Upper lobe of left lung (tissue), 6 donors: ENCODE measurements around the gene CHCHD6. TPM values are rescaled to one million over a fixed set of nuclear protein-coding genes. Genes with fewer than 3 reads are reported as not detected.

ENCODE experiments used
- ATAC-seq, 2 donors: fragments of 200-7000 bp; cut with Tn5 transposase; one replicate each; pipeline ENCODE4 v1.9.1; 2022; ENCODE audit warnings: mild to moderate bottlenecking in 2 of 2, moderate library complexity in 2 of 2; ENCODE audit not compliant: low FRiP score in 2 of 2
- DNase-seq, 2 donors: peaks; one replicate each; pipeline ENCODE4 v3.0.0-alpha.2; 2019 to 2020
- H3K27ac ChIP-seq, 4 donors: fragments of 200-600 bp; sonication (generic); one replicate each; pipeline ENCODE4 v1.5.1; 2016 to 2019
- H3K27me3 ChIP-seq, 4 donors: fragments of 200-600 bp; sonication (generic); one replicate each; pipeline ENCODE4 v1.5.1; 2017 to 2019
- H3K36me3 ChIP-seq, 4 donors: fragments of 200-600 bp; sonication (generic); one replicate each; pipeline ENCODE4 v1.5.1; 2016 to 2019
- H3K4me1 ChIP-seq, 4 donors: fragments of 200-600 bp; sonication (generic); one replicate each; pipeline ENCODE4 v1.5.1; 2018 to 2019
- H3K4me3 ChIP-seq, 4 donors: fragments of 200-600 bp; sonication (generic); one replicate each; pipeline ENCODE4 v1.5.1; 2017 to 2019; ENCODE audit warnings: mild to moderate bottlenecking in 2 of 4, moderate library complexity in 1 of 4
- H3K9me3 ChIP-seq, 4 donors: fragments of 200-600 bp; sonication (generic); one replicate each; pipeline ENCODE4 v1.5.1; 2018 to 2019
- EP300 ChIP-seq, 4 donors: sonication (generic); formaldehyde crosslinking; IDR thresholded peaks; one replicate each; pipeline ENCODE4 v1.5.1; 2017; ENCODE audit warnings: antibody characterized with exemption in 4 of 4, control low read depth in 2 of 4
- POLR2A ChIP-seq, 4 donors: fragments of 450-650 bp; IDR thresholded peaks; one replicate each; pipeline ENCODE4 v1.5.1; 2016 to 2017; ENCODE audit warnings: antibody characterized with exemption in 4 of 4, mild to moderate bottlenecking in 2 of 4
- POLR2AphosphoS5 ChIP-seq, 2 donors: sonication (generic); formaldehyde crosslinking; IDR thresholded peaks; one replicate each; pipeline ENCODE4 v1.5.1; 2017; ENCODE audit warnings: antibody characterized with exemption in 2 of 2
- WGBS, 2 donors: methylation state at CpG; one replicate each; pipeline ENCODE4 v1.1.5; 2017 to 2018; 5-methylcytosine and 5-hydroxymethylcytosine counted together
- total RNA-seq, 6 donors: library from RNA; depleted of rRNA in 4 of 6; stranded (reverse); fragments of >200 nt in 4 of 6; gene quantifications; one replicate each; pipeline versions ENCODE4 v1.1.0 to v1.2.1, GENCODE V29; 2016 to 2021
- TF ChIP-seq, protein P1 (sequence below), 6 experiments: fragments of 450-650 bp in 4 of 6; fragments of 200-600 bp in 2 of 6; sonication (generic) in 2 of 6; IDR thresholded peaks; one replicate each; pipeline ENCODE4 v1.5.1; 2016 to 2019; ENCODE audit warnings: antibody characterized with exemption in 6 of 6
- donor health status: DM: no; HTN: no; CAD: no; lungs with moderate emphysema.
- donor health status: DM: no; HTN: yes; CAD: no; lungs with severe emphysema.

Gene CHCHD6
- total RNA-seq, 6 donors from 2014 or later = 16.6 to 35.6 (median 21.8) TPM

- peak overlapping the region; percentile 9 to 55 (median 46) for H3K27ac ChIP-seq
These were observed 48.5 kb downstream of the CHCHD6 start for GRCh38 chr3:126752303-126753190.

DNA sequence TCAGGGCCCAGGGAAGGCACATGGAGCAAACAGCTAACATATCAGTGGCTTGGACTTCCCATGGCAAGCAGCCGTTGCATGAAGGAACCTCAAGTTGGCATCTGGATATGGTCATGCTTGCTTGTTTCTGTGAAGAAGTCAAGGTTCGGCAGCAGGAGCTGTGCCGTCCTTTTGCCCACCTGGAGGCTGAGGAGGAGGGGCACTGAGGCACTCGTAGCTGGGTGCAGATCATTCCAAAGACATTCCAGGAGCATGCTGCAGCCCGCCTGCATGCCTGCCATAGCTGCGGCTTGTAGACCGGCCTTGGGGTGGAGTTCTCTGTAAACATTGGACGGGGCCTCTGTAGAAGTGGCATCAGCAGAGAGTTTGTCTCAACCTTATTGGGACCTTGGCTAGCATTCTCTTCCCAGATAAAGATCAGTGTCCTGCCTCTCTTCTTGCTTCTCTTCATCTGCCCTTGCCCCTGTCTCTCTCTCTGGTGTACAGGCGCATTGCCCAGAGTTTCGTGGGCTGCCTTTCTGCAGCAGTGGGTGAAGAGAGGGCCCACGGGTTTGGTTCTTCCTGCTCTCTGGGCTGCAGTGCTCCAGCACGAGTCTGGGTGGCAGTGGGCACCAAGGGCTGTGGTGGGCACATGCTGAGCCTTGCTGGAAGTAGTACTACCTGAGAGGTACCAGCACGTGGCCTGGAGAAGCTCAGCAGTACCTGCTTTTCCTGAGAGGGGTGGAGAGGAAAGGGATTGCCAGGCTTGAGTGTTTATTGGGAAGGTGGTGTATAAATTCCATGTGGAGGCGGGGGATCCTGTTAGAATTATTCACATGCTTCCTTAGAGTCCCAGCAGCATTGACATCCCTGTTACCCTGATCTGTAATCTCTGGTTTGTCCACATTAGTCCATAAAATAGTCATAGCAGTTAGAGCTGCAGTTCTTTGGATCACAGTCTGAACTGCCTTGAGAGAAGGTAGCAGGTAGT, 49.4 kb downstream of the CHCHD6 start:
- H3K9me3 ChIP-seq = no peaks in the 10 kb centered on the region
- peaks cover 0 to 22% (median 14%) of the 10 kb centered on the region in 4 donors for H3K4me1 ChIP-seq
- ATAC-seq (peak; percentile 42 to 87), DNase-seq (peak; percentile 32 to 58)
- H3K27me3 ChIP-seq = no peaks in the 10 kb centered on the region
- H3K4me3 ChIP-seq = no peak overlapping the region
- 76 to 78% methylated on average over 10 to 14 of the region's 14 CpGs for WGBS, 2 donors
- peak overlapping the region in 3 of 4 donors; percentile 52 to 70 (median 55) for H3K27ac ChIP-seq
- no peaks in the 10 kb centered on the region for H3K36me3 ChIP-seq
- TF ChIP-seq EP300 (IDR thresholded peaks at IDR 0.05) (peak in 1 of 4 donors; percentile 44), POLR2A (IDR thresholded peaks at IDR 0.05) (peak in 1 of 4 donors; percentile 2), POLR2AphosphoS5 (IDR thresholded peaks at IDR 0.05) (peak in 1 of 2 donors; percentile 16)
- TF ChIP-seq, protein P1, sequence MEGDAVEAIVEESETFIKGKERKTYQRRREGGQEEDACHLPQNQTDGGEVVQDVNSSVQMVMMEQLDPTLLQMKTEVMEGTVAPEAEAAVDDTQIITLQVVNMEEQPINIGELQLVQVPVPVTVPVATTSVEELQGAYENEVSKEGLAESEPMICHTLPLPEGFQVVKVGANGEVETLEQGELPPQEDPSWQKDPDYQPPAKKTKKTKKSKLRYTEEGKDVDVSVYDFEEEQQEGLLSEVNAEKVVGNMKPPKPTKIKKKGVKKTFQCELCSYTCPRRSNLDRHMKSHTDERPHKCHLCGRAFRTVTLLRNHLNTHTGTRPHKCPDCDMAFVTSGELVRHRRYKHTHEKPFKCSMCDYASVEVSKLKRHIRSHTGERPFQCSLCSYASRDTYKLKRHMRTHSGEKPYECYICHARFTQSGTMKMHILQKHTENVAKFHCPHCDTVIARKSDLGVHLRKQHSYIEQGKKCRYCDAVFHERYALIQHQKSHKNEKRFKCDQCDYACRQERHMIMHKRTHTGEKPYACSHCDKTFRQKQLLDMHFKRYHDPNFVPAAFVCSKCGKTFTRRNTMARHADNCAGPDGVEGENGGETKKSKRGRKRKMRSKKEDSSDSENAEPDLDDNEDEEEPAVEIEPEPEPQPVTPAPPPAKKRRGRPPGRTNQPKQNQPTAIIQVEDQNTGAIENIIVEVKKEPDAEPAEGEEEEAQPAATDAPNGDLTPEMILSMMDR (IDR thresholded peaks at IDR 0.05) = no peak

More at GRCh38 chr3:126752303-126753190, 48.5 kb downstream of the CHCHD6 start:
- peaks cover 0 to 30% (median 18%) of the 10 kb centered on the region in 4 donors for H3K4me1 ChIP-seq
- H3K27me3 ChIP-seq = no peaks in the 10 kb centered on the region
- 56 to 59% methylated on average over 13 to 15 of the region's 15 CpGs for WGBS, 2 donors
- peak in 1 of 2 donors; percentile 80 for DNase-seq
- no peaks in the 10 kb centered on the region for H3K9me3 ChIP-seq
- no peaks in the 10 kb centered on the region for H3K36me3 ChIP-seq
- no peak for TF ChIP-seq POLR2AphosphoS5 (IDR thresholded peaks at IDR 0.05)
- TF ChIP-seq, protein P1 (IDR thresholded peaks at IDR 0.05) = peak; percentile 75 to 91 (median 81)
- ATAC-seq = peak; percentile 87 to 91
- no peak overlapping the region for H3K4me3 ChIP-seq

DNA sequence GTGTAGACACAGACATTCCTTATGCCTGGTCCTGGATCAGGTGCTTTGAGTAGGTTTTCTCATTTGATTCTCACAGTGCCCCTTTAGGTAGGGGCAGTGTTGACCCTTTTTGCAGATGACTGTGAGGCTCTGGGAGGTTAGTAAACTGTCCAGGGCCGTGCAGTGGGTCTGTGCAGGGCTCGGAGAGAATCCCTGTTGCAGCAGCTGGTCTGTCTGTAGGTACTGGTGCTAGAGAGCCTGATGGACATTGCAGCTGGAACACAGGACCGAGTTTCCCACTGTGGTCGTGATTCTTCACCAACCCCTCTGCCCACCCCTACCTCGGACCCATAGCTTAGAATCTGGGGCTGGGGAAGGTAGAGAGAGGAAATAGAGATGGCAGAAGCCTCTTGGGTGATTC, 51.8 kb downstream of the CHCHD6 start:
- 84 to 85% methylated on average over 3 to 5 of the region's 5 CpGs for WGBS, 2 donors
- Histone ChIP-seq H3K27ac (no peak overlapping the region), H3K9me3 (no peaks in the 10 kb centered on the region), H3K4me1 (peaks cover 0 to 19% (median 14%) of the 10 kb centered on the region in 4 donors), H3K27me3 (no peaks in the 10 kb centered on the region), H3K4me3 (no peak overlapping the region), H3K36me3 (no peaks in the 10 kb centered on the region)
- DNase-seq (no peak), ATAC-seq (no peak)
- TF ChIP-seq POLR2AphosphoS5 (IDR thresholded peaks at IDR 0.05) (no peak), EP300 (IDR thresholded peaks at IDR 0.05) (no peak), POLR2A (IDR thresholded peaks at IDR 0.05) (no peak)
- TF ChIP-seq, protein P1 (IDR thresholded peaks at IDR 0.05) = no peak

DNA sequence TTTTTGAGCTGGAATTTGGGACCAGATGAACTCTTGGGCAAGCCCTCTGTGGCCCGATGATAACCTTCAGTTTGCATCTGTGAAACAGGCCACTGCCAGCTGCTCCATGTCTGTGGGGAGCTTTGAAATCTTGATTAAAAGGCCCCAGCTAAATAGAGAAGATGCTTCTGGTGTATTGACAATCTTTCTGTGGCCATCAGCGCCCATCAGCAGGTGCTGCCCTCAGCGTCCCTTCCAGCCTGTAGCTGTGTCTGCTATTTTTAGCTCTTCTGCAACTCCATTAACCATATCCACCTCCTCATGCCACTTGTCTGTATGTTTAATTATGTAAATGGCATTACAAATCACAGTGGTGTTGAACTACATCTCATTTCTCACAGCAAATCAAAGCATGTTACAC, 54.0 kb downstream of the CHCHD6 start:
- H3K4me3 ChIP-seq = no peak overlapping the region
- TF ChIP-seq POLR2AphosphoS5 (IDR thresholded peaks at IDR 0.05) (no peak), EP300 (IDR thresholded peaks at IDR 0.05) (no peak), POLR2A (IDR thresholded peaks at IDR 0.05) (no peak)
- TF ChIP-seq, protein P1 (IDR thresholded peaks at IDR 0.05) = no peak
- 89 to 91% methylated on average over 3 of the region's 3 CpGs for WGBS, 2 donors
- H3K36me3 ChIP-seq = no peaks in the 10 kb centered on the region
- H3K9me3 ChIP-seq = no peaks in the 10 kb centered on the region
- ATAC-seq (no peak), DNase-seq (no peak)
- no peak overlapping the region for H3K27ac ChIP-seq
- H3K27me3 ChIP-seq = no peaks in the 10 kb centered on the region
- peaks cover 0 to 9% (median 5%) of the 10 kb centered on the region in 4 donors for H3K4me1 ChIP-seq
